Measurements from ENCODE around the gene GJA4.

DNA sequence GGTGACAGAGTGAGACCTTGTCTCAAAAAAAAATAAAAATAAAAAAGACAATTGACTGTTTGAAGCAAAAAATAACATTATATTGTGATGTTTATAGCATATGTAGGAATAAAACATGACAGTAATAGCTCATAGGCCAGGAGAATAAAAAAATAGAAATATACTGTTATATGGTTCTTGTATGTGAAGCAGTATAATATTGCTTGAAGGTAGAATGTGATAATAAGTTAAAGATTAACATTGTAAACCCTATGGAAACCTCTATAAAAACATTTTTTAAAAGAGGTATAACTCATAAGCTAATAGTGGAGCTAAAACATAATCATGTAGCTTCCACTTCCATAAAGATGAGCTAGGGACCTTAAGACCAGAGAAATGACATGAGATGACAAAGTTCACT is 23.5 kb downstream of the GJA4 start:
- TF ChIP-seq, protein P1, sequence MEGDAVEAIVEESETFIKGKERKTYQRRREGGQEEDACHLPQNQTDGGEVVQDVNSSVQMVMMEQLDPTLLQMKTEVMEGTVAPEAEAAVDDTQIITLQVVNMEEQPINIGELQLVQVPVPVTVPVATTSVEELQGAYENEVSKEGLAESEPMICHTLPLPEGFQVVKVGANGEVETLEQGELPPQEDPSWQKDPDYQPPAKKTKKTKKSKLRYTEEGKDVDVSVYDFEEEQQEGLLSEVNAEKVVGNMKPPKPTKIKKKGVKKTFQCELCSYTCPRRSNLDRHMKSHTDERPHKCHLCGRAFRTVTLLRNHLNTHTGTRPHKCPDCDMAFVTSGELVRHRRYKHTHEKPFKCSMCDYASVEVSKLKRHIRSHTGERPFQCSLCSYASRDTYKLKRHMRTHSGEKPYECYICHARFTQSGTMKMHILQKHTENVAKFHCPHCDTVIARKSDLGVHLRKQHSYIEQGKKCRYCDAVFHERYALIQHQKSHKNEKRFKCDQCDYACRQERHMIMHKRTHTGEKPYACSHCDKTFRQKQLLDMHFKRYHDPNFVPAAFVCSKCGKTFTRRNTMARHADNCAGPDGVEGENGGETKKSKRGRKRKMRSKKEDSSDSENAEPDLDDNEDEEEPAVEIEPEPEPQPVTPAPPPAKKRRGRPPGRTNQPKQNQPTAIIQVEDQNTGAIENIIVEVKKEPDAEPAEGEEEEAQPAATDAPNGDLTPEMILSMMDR (IDR thresholded peaks at IDR 0.05) = no peak
- no peak for TF ChIP-seq POLR2A (IDR thresholded peaks at IDR 0.05)

Data from esophagus squamous epithelium (tissue), 4 donors.